Measurements from ENCODE around the gene LMF1.
"Not testable (repeated sequence)": the region's sequence is repeated elsewhere in the genome, so short reads cannot be mapped to it uniquely, and the experiment has no call there.

LMF1 gene

GRCh38 chr16:973366-973765 lies 2.6 kb upstream of the LMF1 start:
- FAIRE-seq (no peak), DNase-seq (ENCODE audit: insufficient read length, low spot score) (no peak)

GRCh38 chr16:972316-973002 lies 1.7 kb upstream of the LMF1 start:
- no peak for FAIRE-seq

DNA sequence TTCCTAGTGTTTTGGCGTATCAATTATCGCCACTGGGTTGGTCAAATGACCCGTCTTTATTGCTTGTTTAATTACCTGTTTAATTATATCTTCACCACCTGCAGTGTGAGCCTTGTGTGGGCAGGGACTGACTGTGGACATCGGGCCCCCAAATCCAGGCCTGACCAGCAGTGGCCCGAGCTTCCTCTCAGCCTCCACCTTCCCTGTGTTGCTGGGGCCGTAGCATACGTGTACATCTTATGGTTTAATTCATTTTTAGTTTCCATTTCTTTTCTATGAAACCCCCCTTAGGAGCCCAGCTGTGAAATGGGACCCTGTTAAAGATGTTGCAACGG lies 1.2 kb upstream of the LMF1 start:
- FAIRE-seq (no peak), DNase-seq (ENCODE audit: insufficient read length, low spot score) (no peak)

More at GRCh38 chr16:972316-973002, 1.7 kb upstream of the LMF1 start:
- no peak for DNase-seq (ENCODE audit: insufficient read length, low spot score)

GRCh38 chr16:971582-971905 lies 760 bp upstream of the LMF1 start:
- FAIRE-seq (no peak), DNase-seq (ENCODE audit: insufficient read length, low spot score) (no peak)

DNA sequence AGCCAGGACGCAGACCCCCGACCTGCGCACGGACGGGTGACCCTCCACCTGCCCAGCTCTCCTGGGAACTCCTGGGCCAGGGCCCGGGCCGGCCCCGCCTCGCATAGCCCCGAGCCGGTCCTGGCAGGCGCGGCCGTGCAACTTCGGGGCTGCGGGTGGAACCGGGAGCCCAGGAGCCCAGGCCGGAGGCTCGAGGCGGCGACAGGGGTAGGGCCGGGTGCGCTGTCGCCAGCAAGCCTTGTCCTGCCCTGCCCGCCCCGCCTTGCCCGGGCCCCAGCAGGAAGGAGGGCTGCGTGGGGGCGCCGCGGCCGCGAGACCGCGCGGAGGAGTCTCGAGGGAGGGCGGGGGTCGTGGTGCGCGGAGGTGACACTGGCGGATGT lies 408 bp downstream of the LMF1 start:
- peak; percentile 33 for DNase-seq (ENCODE audit: insufficient read length, low spot score)
- no peak for FAIRE-seq

GRCh38 chr16:969508-970385 lies 1.0 kb downstream of the LMF1 start:
- FAIRE-seq (peak; percentile 80), DNase-seq (ENCODE audit: insufficient read length, low spot score) (no peak)

- no peak for DNase-seq (ENCODE audit: insufficient read length, low spot score)
- no peak for FAIRE-seq
These were observed 2.2 kb downstream of the LMF1 start for GRCh38 chr16:968620-969019.

DNA sequence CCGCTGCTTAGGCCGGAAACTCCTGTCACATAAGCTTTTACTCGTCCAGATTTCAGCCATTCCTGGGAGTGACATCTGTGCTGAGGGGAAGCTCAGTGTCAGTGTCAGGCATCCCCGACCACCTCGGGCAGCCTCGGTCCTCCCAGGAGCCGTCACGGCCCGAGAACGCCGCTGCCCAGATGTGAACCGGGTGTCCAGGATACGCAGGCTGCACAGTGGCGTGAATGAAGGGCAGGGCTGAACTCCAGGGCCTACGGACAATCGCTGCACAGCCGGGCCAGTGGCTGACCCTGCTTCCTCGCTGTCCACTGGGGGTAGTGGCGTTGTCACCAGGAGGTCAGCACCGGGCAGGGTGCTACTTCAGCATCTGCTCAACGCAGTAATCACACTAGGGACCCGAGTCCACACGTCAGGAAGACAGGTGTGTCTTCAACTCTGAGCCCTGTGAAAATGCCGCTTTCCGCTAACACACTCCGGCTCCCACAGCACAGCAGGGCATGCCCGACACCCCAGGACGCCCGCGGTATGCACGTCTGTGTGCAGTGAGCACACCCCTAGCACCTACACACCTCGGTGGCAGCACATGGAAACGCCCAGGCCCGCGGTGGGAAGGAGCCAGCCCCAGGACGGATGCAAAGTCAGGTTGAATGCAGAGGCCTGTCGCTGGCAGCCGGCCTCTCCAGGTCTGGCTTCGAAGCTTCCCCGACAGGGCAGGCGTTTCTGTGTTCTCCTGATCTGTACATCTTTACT lies 3.1 kb downstream of the LMF1 start:
- no peak for DNase-seq (ENCODE audit: insufficient read length, low spot score)
- FAIRE-seq = no peak

GRCh38 chr16:967077-967541 lies 3.7 kb downstream of the LMF1 start:
- no peak for DNase-seq (ENCODE audit: insufficient read length, low spot score)
- FAIRE-seq = no peak

DNA sequence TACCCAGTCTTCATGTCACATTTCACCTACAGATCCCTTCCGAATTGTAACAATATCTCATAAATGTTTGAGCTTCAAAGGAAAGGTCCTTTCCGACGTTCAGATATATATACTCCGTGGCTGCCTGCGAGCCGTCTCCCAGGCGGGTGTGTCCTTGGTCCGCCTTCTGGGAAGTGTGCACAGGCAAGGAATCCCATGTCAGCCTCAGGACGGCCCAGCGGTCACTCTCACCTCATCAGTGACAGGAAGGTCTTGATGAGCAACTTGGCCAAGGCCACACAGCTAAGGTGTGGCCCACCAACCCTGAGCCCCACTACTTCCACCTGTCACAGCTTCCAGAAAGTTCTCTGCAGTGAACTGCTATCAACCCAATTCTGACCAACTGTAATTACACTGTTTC lies 4.3 kb downstream of the LMF1 start:
- DNase-seq (ENCODE audit: insufficient read length, low spot score) (no peak), FAIRE-seq (no peak)

- DNase-seq (ENCODE audit: insufficient read length, low spot score) = no peak
- FAIRE-seq = no peak
These were observed 4.7 kb downstream of the LMF1 start for GRCh38 chr16:966035-966434.

DNA sequence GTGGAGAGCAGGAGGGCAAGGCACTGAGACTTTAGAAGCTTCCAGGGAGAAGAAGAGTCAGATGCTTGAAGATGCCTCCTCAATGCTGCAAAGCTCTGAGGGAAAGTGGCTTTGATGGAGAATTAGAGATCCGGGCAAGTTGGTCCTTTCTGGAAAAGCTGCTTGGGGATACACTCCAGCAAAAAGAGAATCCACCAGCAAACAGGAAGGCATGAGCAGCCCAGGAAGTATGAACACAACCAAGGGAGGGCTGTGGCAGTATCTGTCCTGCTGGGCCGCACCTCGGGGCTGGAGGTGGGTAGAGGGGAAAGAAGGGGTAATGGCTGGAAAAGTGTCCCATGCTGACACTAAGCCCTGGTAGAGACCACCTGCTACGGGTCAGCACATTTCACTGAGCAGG lies 5.3 kb downstream of the LMF1 start:
- DNase-seq (ENCODE audit: insufficient read length, low spot score) (no peak), FAIRE-seq (no peak)

DNA sequence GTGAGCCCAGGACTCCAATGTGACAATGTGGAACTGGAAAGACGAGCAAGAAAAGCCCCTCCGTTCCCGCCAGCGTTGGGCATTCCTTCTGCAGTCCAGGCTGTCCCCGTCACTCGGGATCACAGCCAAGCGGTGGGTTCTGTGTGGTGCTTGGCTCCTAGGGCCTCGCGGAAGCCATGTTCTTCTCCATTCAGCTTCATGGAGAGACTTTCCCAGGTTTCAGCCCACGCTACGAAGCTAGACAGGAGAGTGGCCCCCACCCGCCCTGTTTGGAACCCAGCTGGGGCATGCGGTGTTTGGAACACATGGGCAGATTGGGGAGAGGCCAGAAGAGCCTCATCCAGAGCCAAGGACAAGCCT lies 5.8 kb downstream of the LMF1 start:
- FAIRE-seq = no peak

DNA sequence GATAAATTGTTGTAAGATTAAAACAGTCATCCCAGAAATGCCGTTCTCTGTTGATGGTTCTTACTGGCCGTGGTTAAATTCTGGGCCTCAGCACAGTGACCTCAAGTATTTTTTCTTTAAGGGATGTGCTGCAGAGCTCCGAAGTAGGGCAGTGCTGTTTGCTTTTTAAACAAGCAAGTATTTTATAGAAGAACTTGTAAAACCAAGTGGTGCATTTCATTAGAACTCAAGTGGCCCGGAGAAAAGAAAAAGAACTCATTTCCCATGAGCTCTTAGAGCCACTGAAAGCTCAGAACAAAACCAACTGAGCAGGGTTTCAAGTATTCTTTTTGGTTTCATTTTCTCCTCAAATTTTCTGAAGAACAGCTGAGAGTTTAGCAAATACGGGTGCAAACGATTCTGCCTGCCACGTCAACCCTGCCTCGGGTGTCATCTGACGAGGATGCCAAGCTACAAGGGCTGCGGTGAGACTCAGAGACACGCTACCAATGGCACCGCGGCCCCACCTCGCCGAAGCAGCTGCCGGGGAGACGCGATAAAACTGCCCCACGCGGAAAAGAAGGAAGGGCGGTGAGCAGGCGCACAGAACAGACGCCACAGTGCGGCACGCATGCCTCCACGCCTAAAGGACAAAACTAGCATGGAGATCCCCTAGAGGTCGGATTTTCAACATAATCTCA lies 6.3 kb downstream of the LMF1 start:
- no peak for FAIRE-seq
- no peak for DNase-seq (ENCODE audit: insufficient read length, low spot score)

More for the DNA sequence above, 5.8 kb downstream of the LMF1 start:
- no peak for DNase-seq (ENCODE audit: insufficient read length, low spot score)

- no peak for DNase-seq (ENCODE audit: insufficient read length, low spot score)
- FAIRE-seq = no peak
These were observed 6.9 kb downstream of the LMF1 start for GRCh38 chr16:963913-964312.

DNA sequence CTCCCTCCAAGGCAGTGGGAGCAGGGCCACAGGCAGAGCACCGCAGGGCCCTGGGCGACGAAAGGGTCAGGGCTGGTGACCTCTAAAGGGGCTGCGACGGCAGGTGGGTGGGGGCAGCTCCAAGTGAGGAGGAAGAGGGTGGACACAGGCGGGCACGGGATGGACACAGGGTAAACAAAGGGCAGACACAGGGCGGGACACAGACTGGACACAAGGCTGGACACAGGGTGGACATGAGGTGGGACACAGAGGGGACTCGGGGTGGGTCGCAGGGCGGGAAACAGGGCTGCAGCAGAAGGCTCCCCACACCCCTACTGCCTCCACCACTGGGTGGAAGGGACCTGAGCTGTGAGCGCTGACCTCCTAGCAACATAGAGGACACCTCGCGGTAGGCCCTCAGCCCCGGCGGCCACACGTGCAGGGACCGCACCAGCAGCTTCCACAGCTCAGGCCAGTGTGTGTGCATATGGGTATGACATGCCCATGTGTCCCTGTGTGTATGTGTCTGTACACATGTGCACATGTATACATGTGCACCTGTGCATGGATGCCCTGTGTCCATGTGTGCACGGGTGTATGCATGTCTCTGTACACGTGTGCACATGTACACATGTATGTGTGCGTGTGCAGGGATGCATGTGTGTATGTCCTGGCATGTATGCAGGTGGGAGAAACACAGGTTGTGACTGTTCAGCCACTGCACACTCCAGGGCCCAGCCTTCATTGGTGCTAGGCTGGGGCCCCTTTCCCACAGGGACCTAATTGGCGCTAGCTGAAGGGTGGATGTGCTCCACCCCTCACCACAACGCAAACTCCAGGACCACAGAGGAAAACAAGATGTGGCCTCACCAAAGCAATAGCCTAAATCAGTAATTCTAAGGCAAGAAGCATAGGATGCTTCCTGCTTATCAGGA lies 7.6 kb downstream of the LMF1 start:
- no peak for DNase-seq (ENCODE audit: insufficient read length, low spot score)
- FAIRE-seq = peak; percentile 84

DNA sequence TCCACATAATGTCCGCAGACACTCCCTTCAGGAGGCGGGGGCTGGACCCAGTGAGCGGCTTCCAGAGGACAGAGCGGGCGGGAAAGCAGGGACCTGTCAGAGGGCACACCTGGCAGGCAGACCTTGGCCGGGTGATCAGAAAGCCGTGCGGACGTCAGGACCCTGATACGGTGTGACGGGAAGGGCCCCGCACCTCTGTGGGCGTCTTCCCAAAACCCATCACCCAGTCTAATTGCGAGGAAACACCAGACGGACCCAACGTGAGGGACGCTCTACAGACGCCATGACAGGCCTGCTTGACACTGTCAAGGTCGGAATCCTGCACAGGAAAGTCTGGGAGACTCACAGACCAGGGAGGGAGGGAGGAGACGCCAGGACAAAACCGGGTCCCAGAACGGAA lies 8.4 kb downstream of the LMF1 start:
- FAIRE-seq (no peak), DNase-seq (ENCODE audit: insufficient read length, low spot score) (no peak)

- DNase-seq (ENCODE audit: insufficient read length, low spot score) = no peak
- FAIRE-seq = no peak
These were observed 11.3 kb downstream of the LMF1 start for GRCh38 chr16:959232-960040.

- FAIRE-seq; DNase-seq (ENCODE audit: insufficient read length, low spot score): not testable (repeated sequence)
These were observed 15.0 kb downstream of the LMF1 start for GRCh38 chr16:955766-956165.
